C4-2B (cell line): ENCODE data around the gene THAP3.

ENCODE experiments used
- CTCF ChIP-seq: fragments of 450-650 bp; conservative IDR thresholded peaks from 2 replicates; pipeline ENCODE4 v1.5.1; 2017; ENCODE audit warnings: mild to moderate bottlenecking
- ZFX ChIP-seq: fragments of 450-650 bp; IDR thresholded peaks from 2 replicates; pipeline ENCODE4 v1.6.1; 2017

GRCh38 chr1:6625584-6626149 is 999 bp downstream of the THAP3 start:
- TF ChIP-seq CTCF, result no peak
- TF ChIP-seq ZFX, result peak; percentile 99; the same call in 1 of the 2 replicates
